Middle frontal gyrus (tissue), 1 donor: ENCODE results near the gene TRERF1.

Source experiments
- DNase-seq: peaks from one replicate; pipeline ENCODE4 v3.0.0-alpha.2; 2015; ENCODE audit warnings: low spot score; ENCODE audit errors: extremely low spot score

The TRERF1 gene

DNA sequence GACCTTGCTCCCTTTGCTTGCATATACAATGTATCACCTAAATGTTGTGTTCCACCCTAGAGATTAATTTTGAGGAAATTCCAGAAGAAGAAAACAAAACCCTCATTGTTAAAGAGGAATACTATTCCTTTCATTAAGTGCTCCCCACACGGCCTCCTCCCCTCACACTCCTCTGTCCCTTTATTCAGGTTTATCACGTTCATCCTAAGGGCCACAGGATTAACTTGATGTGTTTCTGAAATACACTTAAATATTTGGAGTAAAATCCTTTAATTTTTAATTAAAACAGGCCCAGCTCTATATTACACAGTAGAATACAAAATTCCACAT, 144.6 kb downstream of the TRERF1 start:
- DNase-seq: no peak

DNA sequence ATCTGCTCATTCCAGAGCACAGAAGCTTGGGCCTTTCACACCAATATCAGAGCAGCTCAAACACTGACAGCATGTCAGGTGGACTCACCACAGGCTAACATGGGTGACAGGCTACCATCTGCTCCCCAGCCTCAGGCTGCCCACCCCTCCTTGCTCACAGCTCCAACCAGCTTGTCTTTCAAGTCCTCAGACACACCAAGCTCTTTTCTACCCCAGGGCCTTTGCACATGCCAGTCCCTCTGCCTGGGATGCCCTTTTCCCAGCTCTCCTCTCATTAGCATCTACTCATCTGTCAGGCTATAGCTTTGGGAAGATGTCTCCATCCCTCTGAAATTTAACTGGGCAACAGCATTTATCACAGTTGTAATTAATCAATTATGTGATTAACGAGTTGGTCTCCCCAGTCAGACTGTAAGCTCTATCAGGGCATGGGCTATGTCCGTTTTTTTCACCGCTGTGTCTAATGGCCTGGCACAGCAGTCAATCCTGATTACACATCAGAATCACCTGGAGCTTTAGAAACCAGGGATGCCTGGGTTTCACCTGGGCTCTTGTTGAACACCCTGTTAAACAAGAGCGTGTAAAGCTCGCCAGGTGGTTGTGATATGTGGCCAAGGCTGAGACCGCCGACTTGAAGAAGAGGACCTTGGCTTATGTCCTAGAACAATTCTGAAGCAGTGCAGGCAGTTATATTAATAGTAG, 145.1 kb downstream of the TRERF1 start:
- no peak for DNase-seq

- no peak for DNase-seq
Observed at GRCh38 chr6:42304053-42304712, 147.5 kb downstream of the TRERF1 start.

- no peak for DNase-seq
Observed at GRCh38 chr6:42302411-42302810, 149.3 kb downstream of the TRERF1 start.

GRCh38 chr6:42301986-42302385, 149.7 kb downstream of the TRERF1 start:
- no peak for DNase-seq

DNA sequence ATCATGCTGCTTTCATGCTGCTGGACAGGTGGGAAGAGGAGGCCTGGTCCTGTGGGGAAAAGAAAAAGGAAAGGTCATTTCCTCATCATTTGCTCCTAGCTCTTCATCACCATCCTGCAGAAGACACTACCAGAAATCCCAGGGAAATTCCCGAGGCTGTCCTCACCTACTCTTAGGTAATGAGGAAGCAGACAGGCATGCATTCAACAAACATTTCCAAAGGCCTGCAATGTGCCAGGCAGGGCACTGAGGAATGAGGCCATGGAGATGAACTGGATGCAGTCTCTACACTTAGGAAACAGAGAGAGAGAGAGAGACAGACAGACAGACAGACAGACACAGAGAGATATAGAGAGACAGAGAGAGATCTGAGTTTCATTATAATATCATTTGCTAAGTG, 151.0 kb downstream of the TRERF1 start:
- DNase-seq: no peak

GRCh38 chr6:42300185-42300584, 151.5 kb downstream of the TRERF1 start:
- DNase-seq: no peak

GRCh38 chr6:42297661-42298060, 154.1 kb downstream of the TRERF1 start:
- no peak for DNase-seq

DNA sequence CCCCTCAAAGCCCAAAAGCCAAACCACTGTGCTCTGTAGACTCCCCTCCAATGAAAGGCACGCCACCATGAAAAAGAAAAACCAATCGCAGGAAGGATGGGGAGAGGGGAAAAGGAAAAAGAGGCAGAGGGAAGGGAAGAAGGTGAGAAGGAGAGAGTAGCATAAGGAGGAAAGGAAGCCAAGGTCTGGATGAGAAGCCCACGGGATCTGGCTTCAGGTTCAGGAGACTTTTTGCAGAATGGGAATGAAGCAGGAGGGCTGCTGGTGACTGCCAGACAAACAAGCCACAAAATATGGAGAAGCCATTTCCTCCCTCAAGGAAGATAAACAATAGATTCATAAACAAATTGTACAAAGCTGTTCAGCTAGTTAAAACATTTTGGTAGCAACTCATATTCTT, 155.1 kb downstream of the TRERF1 start:
- no peak for DNase-seq

DNA sequence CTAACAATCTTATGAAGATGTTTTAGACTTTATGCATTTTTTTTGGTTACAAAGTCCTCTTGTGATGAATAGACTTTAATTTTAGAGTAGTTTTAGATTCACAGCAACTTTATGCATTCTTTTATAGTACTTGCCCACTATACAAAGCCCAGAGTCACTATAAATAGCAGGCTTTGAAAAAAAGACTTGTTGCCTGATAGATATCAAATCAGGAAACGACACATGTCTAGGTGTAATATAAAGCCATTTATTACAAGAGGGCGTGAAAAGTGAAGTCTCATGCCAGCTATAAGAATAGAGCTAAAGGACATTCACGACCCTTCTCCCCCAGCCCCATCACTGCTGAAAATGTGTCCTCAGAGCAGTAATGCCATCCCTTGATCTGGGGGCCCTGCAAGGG, 156.0 kb downstream of the TRERF1 start:
- DNase-seq: no peak

DNA sequence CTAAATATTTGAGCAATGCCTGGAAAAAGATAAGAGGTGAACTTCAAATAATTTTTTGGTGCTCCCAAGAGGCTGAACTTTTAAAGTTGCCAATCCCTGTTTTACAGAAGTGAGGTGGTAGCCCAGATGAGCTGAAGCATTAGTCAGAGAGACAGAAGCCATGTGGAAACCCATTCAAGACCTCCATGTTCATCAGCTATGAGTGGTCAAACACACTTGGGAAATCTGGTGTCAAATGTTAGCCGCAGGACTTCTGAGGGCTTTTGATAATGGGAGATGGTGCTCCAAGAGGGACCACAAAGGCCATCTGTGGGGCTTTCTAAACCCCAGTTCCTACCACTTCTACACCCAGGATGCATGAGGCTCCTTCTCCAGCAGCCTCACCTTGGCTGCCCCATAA, 156.5 kb downstream of the TRERF1 start:
- DNase-seq: no peak

GRCh38 chr6:42294759-42295158, 157.0 kb downstream of the TRERF1 start:
- no peak for DNase-seq

GRCh38 chr6:42293386-42293977, 158.2 kb downstream of the TRERF1 start:
- no peak for DNase-seq

DNA sequence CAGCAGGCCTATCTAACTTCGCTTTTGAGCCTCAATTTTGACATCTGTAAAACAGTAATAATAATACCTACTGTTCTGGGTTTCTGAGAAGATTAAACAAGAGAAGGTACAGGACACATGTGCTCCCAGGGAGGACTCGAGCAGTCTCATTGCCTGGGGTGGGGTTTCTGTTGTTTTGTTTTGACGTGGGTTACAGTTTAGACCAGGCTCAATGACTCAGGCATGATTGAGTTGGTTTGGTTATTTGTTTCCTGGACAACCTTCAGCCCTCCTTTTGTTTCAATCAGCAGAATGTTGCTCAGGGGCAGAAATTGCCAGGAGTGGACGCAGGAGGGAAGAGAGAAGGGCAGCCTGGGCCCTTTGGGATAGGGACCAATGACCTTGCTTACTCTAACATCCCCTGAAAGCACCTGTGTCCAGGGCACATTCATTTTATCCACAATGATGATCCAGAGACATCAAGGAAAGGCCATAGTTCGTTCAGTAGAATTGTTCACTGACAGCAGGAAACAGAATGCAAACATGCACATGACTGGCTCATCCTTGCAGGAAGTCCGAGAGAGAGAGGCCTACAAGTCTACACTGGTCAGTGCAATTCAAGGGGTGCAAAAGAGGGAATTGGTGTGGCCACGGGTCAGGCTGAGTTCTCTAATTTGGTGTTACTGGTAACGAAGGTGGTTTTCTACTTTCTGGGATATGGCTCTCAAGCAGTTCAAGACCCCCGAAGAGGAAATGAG, 159.6 kb downstream of the TRERF1 start:
- DNase-seq: no peak

DNA sequence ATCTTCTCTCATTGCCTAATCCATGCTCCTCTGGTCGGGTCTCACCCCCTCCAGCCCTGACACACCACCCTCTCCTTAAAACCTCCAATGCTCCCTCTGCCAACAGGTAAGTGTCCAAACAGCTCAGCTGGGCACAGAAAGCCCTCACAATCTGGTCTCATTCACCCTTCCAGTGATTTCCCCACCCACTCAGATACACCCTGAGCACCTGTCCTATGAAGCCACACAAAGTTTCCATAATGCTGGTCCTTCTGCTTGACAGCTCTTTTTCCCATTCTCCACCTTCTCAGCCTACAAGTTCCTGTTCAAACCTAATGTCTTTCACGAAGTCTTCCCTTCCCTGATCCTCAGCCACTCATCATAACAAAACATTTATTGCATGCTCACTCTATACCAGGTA, 164.0 kb downstream of the TRERF1 start:
- DNase-seq: no peak

GRCh38 chr6:42281570-42281969, 170.2 kb downstream of the TRERF1 start:
- no peak for DNase-seq

GRCh38 chr6:42280966-42281533, 170.7 kb downstream of the TRERF1 start:
- no peak for DNase-seq

DNA sequence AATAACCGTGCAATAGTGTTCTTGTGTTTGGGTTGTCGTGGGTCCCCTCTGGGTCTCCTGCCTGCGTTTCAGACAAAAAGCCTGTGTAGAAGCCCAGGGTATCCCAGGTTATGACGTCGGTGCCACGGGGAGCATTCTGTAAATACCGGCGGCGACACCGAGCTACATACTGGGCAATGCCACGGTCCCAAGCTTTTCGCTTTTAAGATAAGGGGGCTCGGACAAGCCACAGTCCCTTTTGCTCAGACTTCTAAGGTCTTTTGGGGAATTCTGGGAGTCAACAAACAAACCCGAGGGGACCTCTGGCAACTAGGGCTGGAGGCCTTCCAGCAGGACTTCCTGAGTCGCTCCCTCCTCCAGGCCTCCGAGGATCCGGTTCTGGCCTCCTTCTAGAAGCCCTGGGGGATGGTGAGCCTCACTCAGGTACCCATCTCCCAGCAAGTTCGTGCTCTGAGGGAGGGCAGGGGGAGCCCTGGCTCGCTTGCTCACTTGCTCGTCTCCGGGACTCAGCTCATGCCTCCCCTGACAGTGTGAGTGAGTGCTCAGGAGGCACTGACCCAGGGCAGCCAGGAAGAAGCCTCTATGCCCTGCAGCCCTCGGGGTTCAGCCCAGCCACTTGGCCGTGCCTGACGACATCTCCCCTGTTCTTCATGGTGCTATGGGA, 171.6 kb downstream of the TRERF1 start:
- no peak for DNase-seq

- no peak for DNase-seq
Observed at GRCh38 chr6:42279144-42279781, 172.5 kb downstream of the TRERF1 start.

- DNase-seq: no peak
Observed at GRCh38 chr6:42278131-42278853, 173.4 kb downstream of the TRERF1 start.
